ENCODE results near the gene KIF1A. TPM values are rescaled to one million over a fixed set of nuclear protein-coding genes. Genes with fewer than 3 reads are reported as not detected.

KIF1A gene
- total and polyA plus RNA-seq, 2 of the 8 experiments (the other 6 are each of a cell fraction or from before 2014, with no cell fraction given): 61.3 to 281 TPM

GRCh38 chr2:240713071-240713927 is 106.7 kb downstream of the KIF1A start:
- no peak for DNase-seq (ENCODE audit: low read depth in 1 of 2, low spot score in 2 of 2)
- no peak overlapping the region for H4K5ac ChIP-seq (ENCODE audit: insufficient read length, low read depth, low read length)
- CTCF ChIA-PET (ENCODE audit: partially characterized antibody): interaction anchor here (0.9 kb wide), 1 partner anchor 239 kb away, joined by 3 read pairs; no protein-coding TSS in a partner anchor

More at GRCh38 chr2:240713071-240713927, 106.7 kb downstream of the KIF1A start:
- no peaks in the 10 kb centered on the region for H3K79me2 ChIP-seq (ENCODE audit: control insufficient read depth in 1 of 2, insufficient read depth in 2 of 2, low read length in 2 of 2)
- no peak overlapping the region; the same call in 1 of the 2 replicates for H4K8ac ChIP-seq (ENCODE audit: extremely low read depth, insufficient read depth, low read length)
- H2AFZ ChIP-seq (ENCODE audit: low read length): no peak overlapping the region
- no peak overlapping the region for H3K4me2 ChIP-seq (ENCODE audit: insufficient read depth in 1 of 2, low read depth in 2 of 2, low read length in 2 of 2)
- no peak overlapping the region for H3K23ac ChIP-seq (ENCODE audit: insufficient read length)
- H3K56ac ChIP-seq (replicated peaks; ENCODE audit: insufficient read length, low read depth, low read length): no peak overlapping the region
- H4K20me1 ChIP-seq (replicated peaks in 1 of 2; ENCODE audit: control insufficient read depth in 1 of 2, insufficient read depth in 2 of 2, low read length in 2 of 2): peaks cover 6 to 11% of the 10 kb centered on the region in 2 experiments
- H3K4me1 ChIP-seq (replicated peaks in 1 of 4; ENCODE audit: control insufficient read depth in 3 of 4, insufficient read depth in 4 of 4, low read length in 3 of 4): no peaks in the 10 kb centered on the region; a peak in 1 of 7 replicates
- H3K27me3 ChIP-seq (replicated peaks in 1 of 4; ENCODE audit: control insufficient read depth in 3 of 4, extremely low read depth in 1 of 4, insufficient read depth in 3 of 4, low read length in 3 of 4): no peaks in the 10 kb centered on the region
- no peaks in the 10 kb centered on the region for H3K9me3 ChIP-seq (ENCODE audit: insufficient read depth in 2 of 2, low read depth in 1 of 2, low read length in 1 of 2)
- no peak overlapping the region for H3K4ac ChIP-seq (replicated peaks; ENCODE audit: insufficient read length, low read depth, low read length)
- 94% methylated on average over 25 of the region's 25 CpGs; no CpG with 5 or more reads in 1 of the 2 experiments for WGBS, 2 experiments (ENCODE audit: extremely low coverage in 1 of 2, insufficient coverage in 1 of 2, insufficient read length in 1 of 2, insufficient replicate concordance in 2 of 2, low coverage in 1 of 2, low lambda C conversion rate in 2 of 2, missing lambda C conversion rate in 1 of 2)
- H3K27ac ChIP-seq (ENCODE audit: low read depth, low read length): no peak overlapping the region
- POLR2A ChIA-PET (ENCODE audit: partially characterized antibody): interaction anchor here (1.3 to 3.1 kb wide), 5 partner anchors 11 to 93 kb away, joined by 3 to 19 read pairs (median 4); no protein-coding TSS in a partner anchor
- H3K36me3 ChIP-seq (ENCODE audit: control insufficient read depth in 2 of 4, insufficient read depth in 4 of 4, low read length in 3 of 4): peaks cover 7 to 25% (median 12%) of the 10 kb centered on the region in 4 experiments
- no peak overlapping the region for H4K91ac ChIP-seq (replicated peaks; ENCODE audit: insufficient read length, low read length)
- H3K9ac ChIP-seq (replicated peaks in 1 of 4; ENCODE audit: extremely low read depth in 1 of 4, low read depth in 3 of 4, low read length in 3 of 4): no peak overlapping the region
- no peak overlapping the region for H2BK12ac ChIP-seq (ENCODE audit: low read depth, low read length)
- no peak overlapping the region for H2BK120ac ChIP-seq (replicated peaks; ENCODE audit: low read depth, low read length)
- H2BK15ac ChIP-seq (ENCODE audit: low read length): no peak overlapping the region
- no peak overlapping the region for H2BK5ac ChIP-seq (ENCODE audit: low read depth, low read length)
- no peak overlapping the region for H3K18ac ChIP-seq (ENCODE audit: extremely low read depth, low read length)
- FAIRE-seq: no peak
- H2AK5ac ChIP-seq (ENCODE audit: low read depth, low read length): no peak overlapping the region
- no peaks in the 10 kb centered on the region for H3K23me2 ChIP-seq (ENCODE audit: low read depth, low read length)
- H3K79me1 ChIP-seq (ENCODE audit: low read depth, low read length): no peaks in the 10 kb centered on the region
- no peak overlapping the region for H2BK20ac ChIP-seq (ENCODE audit: low read length)
- no peak overlapping the region for H3K14ac ChIP-seq (ENCODE audit: insufficient read length)
- H3K4me3 ChIP-seq (ENCODE audit: extremely low read depth in 1 of 4, insufficient read depth in 2 of 4, low read depth in 3 of 4, low read length in 4 of 4): no peak overlapping the region
- no peak for TF ChIP-seq CBX8 (IDR thresholded peaks at IDR 0.05; ENCODE audit: borderline replicate concordance, low read depth, low read length)
- TF ChIP-seq SIRT6 (IDR thresholded peaks at IDR 0.05; ENCODE audit: low read length): no peak
- no peak for TF ChIP-seq JUN (IDR thresholded peaks at IDR 0.05; ENCODE audit: low read depth, low read length)
- no peak for TF ChIP-seq NANOG (IDR thresholded peaks at IDR 0.05; ENCODE audit: insufficient read depth, low read depth, low read length, poor library complexity, severe bottlenecking)
- no peak for TF ChIP-seq TCF12 (IDR thresholded peaks at IDR 0.05; ENCODE audit: low read depth, low read length)
- TF ChIP-seq SIX5 (IDR thresholded peaks at IDR 0.05; ENCODE audit: low read depth, low read length): no peak
- TF ChIP-seq RAD21 (IDR thresholded peaks at IDR 0.05 in 1 of 2, conservative IDR thresholded peaks at IDR 0.05 in 1 of 2; ENCODE audit: low read depth in 2 of 2, low read length in 2 of 2): no peak
- no peak for TF ChIP-seq SP2 (IDR thresholded peaks at IDR 0.05; ENCODE audit: low read length)
- TF ChIP-seq POU5F1 (IDR thresholded peaks at IDR 0.05; ENCODE audit: low read depth, low read length): no peak
- no peak for TF ChIP-seq JUND (IDR thresholded peaks at IDR 0.05; ENCODE audit: low read length)
- TF ChIP-seq RBBP5 (IDR thresholded peaks at IDR 0.05; ENCODE audit: borderline replicate concordance, low read depth, low read length): no peak
- no peak for TF ChIP-seq CHD2 (IDR thresholded peaks at IDR 0.05; ENCODE audit: low read length)
